Mucosa of stomach (tissue), 1 donor: Measurements from ENCODE around the gene PTPN5.

Experiments used
- H3K27me3 ChIP-seq: one replicate; pipeline ENCODE4 v1.7.0; 2013; ENCODE audit warnings: mild to moderate bottlenecking, low read length; ENCODE audit not compliant: control insufficient read depth, insufficient read depth
- H3K36me3 ChIP-seq: one replicate; pipeline ENCODE4 v1.7.0; 2013; ENCODE audit warnings: low read length; ENCODE audit not compliant: control insufficient read depth, insufficient read depth
- H3K4me1 ChIP-seq: one replicate; pipeline ENCODE4 v1.7.0; 2013; ENCODE audit warnings: mild to moderate bottlenecking, low read length; ENCODE audit not compliant: control insufficient read depth, insufficient read depth
- H3K4me3 ChIP-seq: one replicate; pipeline ENCODE4 v1.7.0; 2013; ENCODE audit warnings: low read length
- H3K9ac ChIP-seq: one replicate; pipeline ENCODE4 v1.7.0; 2013; ENCODE audit warnings: mild to moderate bottlenecking, low read length, moderate library complexity
- H3K9me3 ChIP-seq: one replicate; pipeline ENCODE4 v1.7.0; 2013; ENCODE audit warnings: mild to moderate bottlenecking, low read length, moderate library complexity; ENCODE audit not compliant: control insufficient read depth
- donor health status: Pancreatic carcinoma.

The PTPN5 gene

DNA sequence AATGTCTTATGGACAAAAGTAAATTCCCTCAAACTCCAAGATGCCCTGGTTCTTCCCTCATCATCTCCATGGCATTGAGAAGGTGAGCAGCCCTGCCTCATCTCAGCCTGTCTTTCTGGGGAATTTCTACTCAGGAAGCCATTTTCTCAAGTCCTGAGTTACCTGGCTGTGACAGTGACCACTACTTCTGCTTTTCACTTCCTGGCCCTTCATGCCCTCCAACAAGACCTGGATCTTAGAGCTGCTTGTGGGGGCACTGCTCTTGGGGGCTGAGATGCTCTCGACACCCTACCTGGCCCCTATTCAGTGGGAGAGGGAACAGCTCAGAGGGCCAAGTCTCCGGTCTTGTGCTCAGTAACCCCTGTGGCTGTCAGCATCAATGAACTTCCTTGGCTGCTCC, 60.2 kb downstream of the PTPN5 start:
- Histone ChIP-seq H3K4me3 (no peak overlapping the region), H3K36me3 (no peaks in the 10 kb centered on the region), H3K27me3 (no peaks in the 10 kb centered on the region), H3K4me1 (peaks cover 8% of the 10 kb centered on the region), H3K9me3 (no peaks in the 10 kb centered on the region), H3K9ac (no peak overlapping the region)

DNA sequence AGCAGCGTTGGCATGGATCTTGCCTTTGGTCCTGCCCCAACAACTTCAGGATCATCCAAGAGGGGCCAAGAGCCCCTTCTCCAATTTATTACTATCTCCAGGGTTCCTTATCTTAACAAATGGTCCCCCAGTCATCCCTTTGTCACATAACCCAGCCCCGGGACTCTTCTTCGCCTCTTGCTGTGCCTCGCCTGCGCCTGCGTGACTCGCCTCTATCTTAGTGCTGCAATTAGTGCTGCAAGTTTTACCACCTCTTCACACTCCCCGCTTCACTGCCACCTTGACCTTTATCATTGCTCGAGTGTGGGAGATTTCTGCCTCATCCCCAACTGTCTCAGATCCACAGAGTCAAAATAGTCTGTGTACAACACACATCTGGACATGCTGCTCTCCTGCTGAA, 61.6 kb downstream of the PTPN5 start:
- no peak overlapping the region for H3K4me3 ChIP-seq
- no peaks in the 10 kb centered on the region for H3K9me3 ChIP-seq
- no peaks in the 10 kb centered on the region for H3K27me3 ChIP-seq
- no peak overlapping the region for H3K9ac ChIP-seq
- peaks cover 8% of the 10 kb centered on the region for H3K4me1 ChIP-seq
- H3K36me3 ChIP-seq = no peaks in the 10 kb centered on the region

DNA sequence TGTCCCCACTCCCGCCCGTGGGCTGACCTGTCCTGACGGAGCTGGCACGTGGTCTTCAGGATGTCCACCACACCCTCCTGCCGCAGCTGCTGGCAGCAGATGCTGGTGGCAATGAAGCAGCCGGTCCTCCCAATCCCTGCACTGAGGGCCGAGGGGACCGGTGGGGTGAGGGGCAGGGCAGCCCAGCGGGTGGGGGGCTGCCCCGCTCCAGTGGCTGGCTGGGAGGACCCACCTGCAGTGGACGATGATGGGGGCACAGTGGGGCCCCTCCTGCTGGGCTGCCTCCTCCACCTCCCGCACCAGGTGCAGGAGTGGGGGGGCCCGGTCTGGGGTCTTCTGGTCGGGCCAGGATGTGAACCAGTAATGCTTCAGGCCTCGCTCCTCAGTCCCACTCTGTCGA, 62.2 kb downstream of the PTPN5 start:
- Histone ChIP-seq H3K27me3 (no peaks in the 10 kb centered on the region), H3K36me3 (no peaks in the 10 kb centered on the region), H3K4me1 (peaks cover 8% of the 10 kb centered on the region), H3K9me3 (no peaks in the 10 kb centered on the region), H3K4me3 (no peak overlapping the region), H3K9ac (no peak overlapping the region)

DNA sequence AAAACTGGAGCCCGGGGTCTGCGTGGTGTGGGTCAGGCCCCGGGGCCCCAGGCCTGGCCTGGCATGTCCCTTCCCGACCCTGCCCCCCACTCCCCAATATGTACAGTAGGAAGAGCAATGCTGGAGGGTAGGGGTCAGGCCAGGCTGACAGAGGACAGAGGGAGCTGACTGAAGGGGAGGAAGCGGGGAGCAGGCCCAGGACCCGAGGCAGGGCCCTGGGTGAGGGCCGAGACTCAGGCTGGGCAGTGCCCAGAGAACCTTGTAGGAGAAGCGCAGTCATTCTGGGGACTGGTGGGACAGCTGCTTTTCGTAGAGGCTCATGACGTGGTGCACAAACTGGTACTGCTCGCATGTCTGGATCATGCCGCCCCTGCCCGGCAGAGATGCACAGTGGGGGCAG, 62.9 kb downstream of the PTPN5 start:
- Histone ChIP-seq H3K4me1 (peaks cover 8% of the 10 kb centered on the region), H3K27me3 (no peaks in the 10 kb centered on the region), H3K9ac (no peak overlapping the region), H3K4me3 (no peak overlapping the region), H3K36me3 (no peaks in the 10 kb centered on the region), H3K9me3 (no peaks in the 10 kb centered on the region)

DNA sequence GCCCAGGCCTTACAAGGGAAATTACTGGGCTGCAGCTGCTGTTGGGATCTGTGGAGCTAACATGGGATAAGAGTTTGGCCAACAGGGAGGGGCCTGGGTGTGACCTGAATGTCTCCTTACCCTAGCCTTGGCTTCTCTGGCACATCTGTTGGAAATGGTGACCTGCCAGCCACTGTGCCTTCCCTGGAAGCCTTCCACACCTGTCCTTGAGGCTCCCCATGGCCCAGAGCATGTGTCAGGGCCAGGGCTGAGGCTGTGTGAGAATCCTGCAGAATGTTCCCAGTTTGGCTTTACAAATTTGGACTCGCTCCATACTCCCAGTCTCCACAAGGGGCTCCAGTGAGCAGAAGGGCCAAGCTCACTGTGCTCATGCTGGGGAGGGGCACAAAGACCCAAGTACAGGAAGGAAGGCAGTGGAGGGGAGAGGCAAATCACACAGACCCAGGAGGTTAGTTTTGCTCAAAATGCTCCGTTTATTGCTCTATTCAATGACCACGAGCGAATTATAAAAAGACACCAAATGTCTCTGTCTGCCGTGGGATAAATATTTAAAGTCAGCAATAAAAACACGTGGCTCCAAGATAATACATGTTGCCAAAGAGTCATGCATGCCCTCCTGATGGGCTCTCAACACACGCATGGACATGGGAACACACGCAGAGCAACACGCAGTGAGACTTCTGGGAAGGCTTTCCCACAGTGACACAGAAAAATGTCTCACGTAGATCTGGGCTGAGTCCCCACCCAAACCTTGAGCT, 63.9 kb downstream of the PTPN5 start:
- no peak overlapping the region for H3K4me3 ChIP-seq
- no peak overlapping the region for H3K9ac ChIP-seq
- no peaks in the 10 kb centered on the region for H3K36me3 ChIP-seq
- H3K27me3 ChIP-seq = no peaks in the 10 kb centered on the region
- peaks cover 8% of the 10 kb centered on the region for H3K4me1 ChIP-seq
- no peaks in the 10 kb centered on the region for H3K9me3 ChIP-seq

GRCh38 chr11:18726040-18726439, 65.6 kb downstream of the PTPN5 start, which contains the start of gene IGSF22:
Gene IGSF22, minus strand, starts transcription at chr11:18726188. Its CDS starts 1,952 bp downstream, at chr11:18724236.
- Histone ChIP-seq H3K4me1 (peaks cover 17% of the 10 kb centered on the region), H3K9me3 (no peaks in the 10 kb centered on the region), H3K9ac (no peak within 1 kb of the TSS), H3K36me3 (no peaks in the 10 kb centered on the region), H3K27me3 (no peaks in the 10 kb centered on the region), H3K4me3 (no peak within 1 kb of the TSS)

DNA sequence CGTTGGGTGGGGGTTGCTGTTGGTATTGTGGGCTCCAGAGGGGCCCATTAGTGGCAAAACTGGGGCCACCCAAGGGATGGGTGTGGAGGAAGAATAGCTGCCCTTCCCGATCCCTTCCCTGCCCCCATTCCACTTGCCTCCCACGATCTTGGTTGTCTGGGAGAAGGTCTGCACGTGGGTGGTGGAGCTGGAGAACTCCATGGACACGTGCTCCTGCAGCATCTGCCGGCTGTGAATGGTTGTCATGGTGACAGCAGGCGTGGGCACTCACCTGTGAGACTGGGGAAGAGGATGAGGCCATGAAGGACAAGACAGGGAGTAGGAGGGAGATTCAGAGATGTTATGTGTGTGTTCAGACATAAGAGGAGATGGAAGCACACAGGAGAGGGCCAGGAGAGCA, 67.6 kb downstream of the PTPN5 start:
- H3K4me1 ChIP-seq = peaks cover 17% of the 10 kb centered on the region
- no peak overlapping the region for H3K9ac ChIP-seq
- no peaks in the 10 kb centered on the region for H3K27me3 ChIP-seq
- no peaks in the 10 kb centered on the region for H3K36me3 ChIP-seq
- no peak overlapping the region for H3K4me3 ChIP-seq
- H3K9me3 ChIP-seq = no peaks in the 10 kb centered on the region

- peaks cover 11% of the 10 kb centered on the region for H3K4me1 ChIP-seq
- no peaks in the 10 kb centered on the region for H3K27me3 ChIP-seq
- H3K9me3 ChIP-seq = no peaks in the 10 kb centered on the region
- no peaks in the 10 kb centered on the region for H3K36me3 ChIP-seq
- no peak overlapping the region for H3K9ac ChIP-seq
- H3K4me3 ChIP-seq = no peak overlapping the region
Observed at GRCh38 chr11:18722293-18722637, 69.3 kb downstream of the PTPN5 start.

DNA sequence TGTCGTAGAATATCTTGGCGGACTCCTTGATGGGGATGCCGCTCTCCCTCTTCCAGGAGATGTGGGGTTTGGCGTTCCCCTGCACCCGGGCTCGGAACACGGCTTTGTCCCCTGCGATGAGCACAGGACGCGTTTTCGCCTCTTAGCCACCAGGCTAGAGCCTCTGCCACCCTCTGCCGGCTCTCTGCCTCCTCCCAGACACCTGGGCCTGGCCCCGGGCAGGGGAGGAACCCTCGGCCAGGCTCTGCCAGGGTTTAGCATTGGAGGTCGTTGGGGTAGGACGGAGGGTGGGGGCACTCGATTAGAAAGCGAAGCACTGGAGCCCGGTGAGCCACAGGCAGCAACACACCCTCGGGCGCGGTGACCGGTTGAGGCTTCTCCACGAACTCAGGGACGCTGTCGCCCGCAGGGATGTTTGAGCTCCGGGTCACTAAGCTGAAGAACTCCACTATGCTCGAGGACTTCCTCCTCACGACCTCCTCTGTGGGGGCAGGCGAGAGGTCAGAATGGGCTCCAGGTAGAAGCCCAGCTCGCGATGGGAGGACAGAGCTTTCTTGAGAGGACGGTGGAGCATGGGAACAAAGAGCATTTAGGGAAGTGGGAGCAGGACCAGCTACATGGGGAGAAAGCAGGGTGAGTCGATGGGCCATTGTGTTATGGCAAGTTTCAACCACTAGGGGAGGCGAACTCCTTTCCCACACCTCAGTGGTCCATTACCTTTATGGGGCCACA, 69.9 kb downstream of the PTPN5 start:
- Histone ChIP-seq H3K9me3 (no peaks in the 10 kb centered on the region), H3K4me1 (peaks cover 9% of the 10 kb centered on the region), H3K27me3 (no peaks in the 10 kb centered on the region), H3K4me3 (peak overlapping the region; percentile 69), H3K36me3 (no peaks in the 10 kb centered on the region), H3K9ac (peak overlapping the region; percentile 22)

DNA sequence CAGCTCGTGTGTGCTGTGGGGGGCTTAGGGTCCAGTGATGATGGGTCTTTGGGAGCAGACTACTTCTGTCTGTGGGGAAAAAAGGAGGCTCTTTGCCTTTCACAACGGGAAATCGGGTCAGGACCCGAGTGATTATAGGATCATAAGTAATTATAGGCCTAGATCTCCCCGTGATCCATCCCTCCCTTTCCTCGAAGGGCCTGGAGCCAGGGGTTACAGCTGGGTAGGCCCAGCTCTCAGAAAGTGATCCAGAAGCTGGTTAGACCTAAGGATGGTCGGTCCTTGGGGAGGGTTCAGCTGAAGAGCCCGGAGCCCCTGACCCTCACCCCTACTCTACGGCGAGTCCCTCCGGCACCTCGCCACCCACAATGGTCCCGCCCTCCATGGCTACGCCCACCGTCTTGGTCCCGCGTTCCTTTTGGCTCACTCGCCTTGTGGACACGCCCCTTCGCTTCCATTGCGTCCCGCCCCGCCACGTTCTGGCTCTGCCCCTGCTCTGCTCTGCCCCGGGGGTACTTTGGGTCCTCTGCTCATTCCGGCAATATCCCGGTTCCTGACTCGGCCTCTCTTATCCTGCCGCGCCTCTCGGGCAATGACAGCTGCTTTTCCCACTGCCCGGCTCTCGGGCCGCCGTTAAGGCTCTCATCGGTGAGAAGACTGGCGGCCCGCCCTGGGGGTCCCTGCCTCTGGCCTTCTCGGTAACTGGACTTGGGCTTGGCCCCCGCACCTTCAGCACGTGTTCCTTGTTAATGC, 70.6 kb downstream of the PTPN5 start:
- Histone ChIP-seq H3K9ac (peak overlapping the region; percentile 22), H3K9me3 (no peaks in the 10 kb centered on the region), H3K36me3 (no peaks in the 10 kb centered on the region), H3K27me3 (no peaks in the 10 kb centered on the region), H3K4me1 (peaks cover 9% of the 10 kb centered on the region), H3K4me3 (peak overlapping the region; percentile 69)

DNA sequence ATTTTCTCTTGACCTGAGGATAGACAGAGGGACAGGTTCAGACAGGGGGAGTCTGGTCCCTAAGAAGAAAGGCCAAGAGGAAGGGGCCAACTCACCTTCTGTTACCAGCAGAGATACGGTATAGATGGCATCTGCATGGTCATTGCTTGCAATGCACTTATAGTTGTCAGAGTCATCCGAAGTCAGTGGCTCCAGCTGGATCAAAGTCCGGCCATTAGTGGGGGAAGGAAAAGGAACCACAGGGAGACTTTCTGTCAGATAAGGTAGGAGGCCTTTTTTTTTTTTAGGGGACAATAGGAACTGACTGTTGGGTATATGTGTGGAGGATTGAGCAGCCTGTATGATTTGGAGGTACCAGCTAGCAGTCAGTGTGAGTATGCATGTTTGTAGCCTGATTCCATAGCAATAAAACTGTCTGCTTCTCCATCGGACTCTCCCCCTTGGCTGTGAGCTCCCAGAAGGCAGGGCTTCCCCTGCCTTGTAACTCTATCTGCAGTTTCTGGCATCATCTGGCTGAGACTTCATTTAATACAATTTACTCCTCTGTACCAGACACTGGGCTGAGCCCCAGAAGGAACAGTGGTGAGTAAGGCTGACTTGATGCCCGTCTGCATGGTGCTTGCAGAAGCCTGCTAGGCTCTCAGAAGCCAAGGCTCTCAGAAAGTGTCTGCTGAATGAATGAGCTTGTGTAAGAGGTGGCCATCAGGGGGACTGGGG, 71.3 kb downstream of the PTPN5 start:
- Histone ChIP-seq H3K4me3 (no peak overlapping the region), H3K27me3 (no peaks in the 10 kb centered on the region), H3K9ac (no peak overlapping the region), H3K4me1 (peaks cover 9% of the 10 kb centered on the region), H3K36me3 (no peaks in the 10 kb centered on the region), H3K9me3 (no peaks in the 10 kb centered on the region)
